Thyroid gland (tissue), 4 donors: ENCODE data around the gene DNM3. TPM values are rescaled to one million over a fixed set of nuclear protein-coding genes. Genes with fewer than 3 reads are reported as not detected.

ENCODE experiments used
- DNase-seq, 2 donors: peaks; one replicate each; pipeline ENCODE4 v3.0.0-alpha.2; 2019
- H3K27ac ChIP-seq, 3 donors: fragments of 200-600 bp; sonication (generic); 1 replicate in 2 of 3; 2 replicates in 1 of 3; pipeline ENCODE4 v1.5.1; 2016 to 2019; ENCODE audit warnings: mild to moderate bottlenecking in 1 of 3, moderate library complexity in 1 of 3
- H3K27me3 ChIP-seq: fragments of 200-600 bp; sonication (generic); one replicate; pipeline ENCODE4 v1.5.1; 2019
- H3K36me3 ChIP-seq, 2 donors: fragments of 200-600 bp; sonication (generic); one replicate each; pipeline ENCODE4 v1.5.1; 2016 to 2019
- H3K4me1 ChIP-seq, 2 donors: fragments of 200-600 bp; sonication (generic); one replicate each; pipeline ENCODE4 v1.5.1; 2017 to 2019
- H3K4me3 ChIP-seq, 3 donors: fragments of 200-600 bp; sonication (generic); replicated peaks in 1 of 3; 1 replicate in 2 of 3; 2 replicates in 1 of 3; pipeline ENCODE4 v1.5.1; 2016; ENCODE audit warnings: mild to moderate bottlenecking in 1 of 3
- H3K9me3 ChIP-seq: fragments of 200-600 bp; sonication (generic); one replicate; pipeline ENCODE4 v1.5.1; 2017
- POLR2A ChIP-seq, 2 donors: fragments of 450-650 bp; IDR thresholded peaks; one replicate each; pipeline ENCODE4 v1.6.1; 2017; ENCODE audit warnings: antibody characterized with exemption in 2 of 2, mild to moderate bottlenecking in 2 of 2, moderate library complexity in 1 of 2
- WGBS, 2 donors: methylation state at CpG; one replicate each; pipeline ENCODE4 v1.1.5; 2017; 5-methylcytosine and 5-hydroxymethylcytosine counted together
- intact Hi-C: fragments of 100-400 bp; cut with DNase I; formaldehyde crosslinking; loops from one replicate; pipeline ENCODE4 v1.15.1; 2023
- total RNA-seq, 4 donors: library from RNA; depleted of rRNA; stranded (reverse); fragments of >200 nt; gene quantifications; one replicate each; pipeline ENCODE4 v1.2.3, GENCODE V29; 2016
- TF ChIP-seq, protein P1 (sequence below), 6 experiments: fragments of 200-600 bp in 3 of 6; fragments of 450-650 bp in 3 of 6; sonication (generic) in 3 of 6; IDR thresholded peaks; one replicate each; pipeline ENCODE4 v1.5.1; 2016 to 2019; ENCODE audit warnings: antibody characterized with exemption in 6 of 6, mild to moderate bottlenecking in 2 of 6, inconsistent platforms in 1 of 6, moderate library complexity in 1 of 6

DNM3 gene
- total RNA-seq, 4 donors from 2014 or later: 9.0 to 13.6 (median 10.8) TPM

DNA sequence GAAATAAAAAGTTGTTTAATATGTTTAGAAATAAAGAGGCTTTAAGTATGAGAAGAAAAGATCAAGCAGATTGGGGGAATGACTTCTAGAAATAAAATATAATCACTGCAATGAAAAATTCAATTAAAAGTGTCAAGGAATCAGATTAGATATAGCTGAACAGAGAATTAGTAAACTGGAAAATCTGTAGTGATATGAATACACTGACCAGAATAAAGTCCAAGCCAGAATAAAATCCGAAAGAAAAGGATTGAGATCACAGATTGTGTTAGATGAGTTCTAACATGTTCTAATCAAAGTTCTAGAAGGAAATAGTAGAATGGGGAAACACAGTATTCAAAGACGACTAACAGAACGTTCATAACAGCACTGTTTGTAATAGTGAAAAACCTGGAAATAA is 506.1 kb downstream of the DNM3 start:
- TF ChIP-seq POLR2A (IDR thresholded peaks at IDR 0.05): no peak
- TF ChIP-seq, protein P1, sequence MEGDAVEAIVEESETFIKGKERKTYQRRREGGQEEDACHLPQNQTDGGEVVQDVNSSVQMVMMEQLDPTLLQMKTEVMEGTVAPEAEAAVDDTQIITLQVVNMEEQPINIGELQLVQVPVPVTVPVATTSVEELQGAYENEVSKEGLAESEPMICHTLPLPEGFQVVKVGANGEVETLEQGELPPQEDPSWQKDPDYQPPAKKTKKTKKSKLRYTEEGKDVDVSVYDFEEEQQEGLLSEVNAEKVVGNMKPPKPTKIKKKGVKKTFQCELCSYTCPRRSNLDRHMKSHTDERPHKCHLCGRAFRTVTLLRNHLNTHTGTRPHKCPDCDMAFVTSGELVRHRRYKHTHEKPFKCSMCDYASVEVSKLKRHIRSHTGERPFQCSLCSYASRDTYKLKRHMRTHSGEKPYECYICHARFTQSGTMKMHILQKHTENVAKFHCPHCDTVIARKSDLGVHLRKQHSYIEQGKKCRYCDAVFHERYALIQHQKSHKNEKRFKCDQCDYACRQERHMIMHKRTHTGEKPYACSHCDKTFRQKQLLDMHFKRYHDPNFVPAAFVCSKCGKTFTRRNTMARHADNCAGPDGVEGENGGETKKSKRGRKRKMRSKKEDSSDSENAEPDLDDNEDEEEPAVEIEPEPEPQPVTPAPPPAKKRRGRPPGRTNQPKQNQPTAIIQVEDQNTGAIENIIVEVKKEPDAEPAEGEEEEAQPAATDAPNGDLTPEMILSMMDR (IDR thresholded peaks at IDR 0.05): no peak
- WGBS, 2 donors: 96 to 98% methylated on average over 3 of the region's 3 CpGs
- DNase-seq: no peak

DNA sequence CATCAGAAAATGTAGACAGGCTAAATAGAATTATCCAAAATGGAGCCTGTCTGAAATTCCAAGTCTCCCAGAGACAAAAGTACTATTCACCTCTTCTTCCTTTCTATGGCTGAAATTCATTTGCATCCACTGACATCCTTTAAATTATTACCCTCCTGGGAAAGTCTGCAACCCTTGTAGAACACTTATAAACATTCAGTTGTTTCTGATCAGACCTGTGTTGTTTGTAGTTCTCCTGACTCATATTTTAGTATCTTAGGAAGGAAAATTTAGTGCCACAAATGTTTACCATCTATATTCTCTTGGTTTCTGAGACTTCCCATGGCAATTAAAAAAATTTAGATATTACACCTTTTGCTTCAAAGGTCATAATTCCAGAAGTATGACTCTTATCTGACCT is 509.6 kb downstream of the DNM3 start:
- TF ChIP-seq, protein P1 (IDR thresholded peaks at IDR 0.05): no peak
- intact Hi-C loops: no loop called here
- peaks cover 19 to 27% of the 10 kb centered on the region in 2 donors for H3K4me1 ChIP-seq
- H3K36me3 ChIP-seq: no peaks in the 10 kb centered on the region
- no peaks in the 10 kb centered on the region for H3K9me3 ChIP-seq
- no peak for DNase-seq
- H3K27ac ChIP-seq: peak overlapping the region; percentile 45 to 84 (median 70)
- H3K4me3 ChIP-seq: no peak overlapping the region
- H3K27me3 ChIP-seq: no peaks in the 10 kb centered on the region

More for the DNA sequence above, 506.1 kb downstream of the DNM3 start:
- Histone ChIP-seq H3K4me3 (no peak overlapping the region), H3K27ac (no peak overlapping the region), H3K36me3 (no peaks in the 10 kb centered on the region), H3K27me3 (no peaks in the 10 kb centered on the region), H3K9me3 (no peaks in the 10 kb centered on the region), H3K4me1 (peaks cover 37 to 45% of the 10 kb centered on the region in 2 donors)
- intact Hi-C loops: no loop called here

DNA sequence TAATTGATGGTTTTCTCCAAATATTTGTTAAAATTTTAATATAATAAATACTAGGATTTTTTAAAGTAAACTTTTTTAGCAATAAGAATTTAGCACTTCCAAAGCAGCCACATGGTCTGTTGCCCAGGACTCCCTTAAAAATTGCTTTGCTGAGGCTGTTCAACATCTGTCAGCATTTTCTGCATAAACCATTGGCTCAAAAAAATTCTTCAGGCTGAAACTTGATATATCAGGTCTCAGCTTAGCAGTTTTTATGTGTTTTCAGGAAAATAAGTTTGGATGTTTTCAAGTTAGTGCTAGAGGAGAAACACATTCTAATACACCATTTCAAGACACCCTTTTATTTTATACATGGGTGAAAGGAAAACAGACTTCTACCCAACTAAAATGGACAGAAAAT is 510.0 kb downstream of the DNM3 start:
- peak overlapping the region; percentile 45 to 84 (median 70) for H3K27ac ChIP-seq
- intact Hi-C loops: no loop called here

GRCh38 chr1:172351754-172352161 is 510.5 kb downstream of the DNM3 start:
- Histone ChIP-seq H3K4me3 (no peak overlapping the region), H3K4me1 (peaks cover 19 to 36% of the 10 kb centered on the region in 2 donors), H3K27me3 (no peaks in the 10 kb centered on the region), H3K9me3 (no peaks in the 10 kb centered on the region), H3K36me3 (no peaks in the 10 kb centered on the region), H3K27ac (peak overlapping the region; percentile 45 to 84 (median 70))
- intact Hi-C loops: no loop called here
- TF ChIP-seq, protein P1 (IDR thresholded peaks at IDR 0.05): no peak
- no peak for TF ChIP-seq POLR2A (IDR thresholded peaks at IDR 0.05)
- peak; percentile 46 to 50 for DNase-seq
- WGBS, 2 donors: 19 to 35% methylated on average over 3 of the region's 3 CpGs

More for the DNA sequence above, 510.0 kb downstream of the DNM3 start:
- TF ChIP-seq POLR2A (IDR thresholded peaks at IDR 0.05): no peak
- TF ChIP-seq, protein P1 (IDR thresholded peaks at IDR 0.05): no peak
- peak in 1 of 2 donors; percentile 18 for DNase-seq
- peaks cover 19 to 32% of the 10 kb centered on the region in 2 donors for H3K4me1 ChIP-seq
- H3K36me3 ChIP-seq: no peaks in the 10 kb centered on the region
- no peaks in the 10 kb centered on the region for H3K9me3 ChIP-seq
- H3K4me3 ChIP-seq: no peak overlapping the region
- H3K27me3 ChIP-seq: no peaks in the 10 kb centered on the region

DNA sequence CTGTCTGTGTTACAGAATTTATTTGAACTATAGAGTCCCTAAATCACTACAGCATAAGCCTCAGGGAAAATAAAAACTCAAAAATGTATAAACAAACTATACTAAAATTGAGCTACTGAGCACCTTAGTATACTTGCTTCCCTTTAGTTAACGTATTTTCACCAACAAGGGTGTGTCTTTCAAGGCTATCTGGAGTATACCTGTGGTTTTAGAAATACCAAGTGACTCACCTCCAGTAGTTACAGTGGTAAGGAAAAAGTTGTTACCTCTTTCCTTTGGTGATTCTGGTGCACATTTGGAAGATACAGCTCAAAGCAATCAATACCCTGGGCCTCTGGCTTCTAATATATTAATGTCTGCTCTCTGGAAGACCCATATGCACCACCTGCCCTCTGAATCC is 511.1 kb downstream of the DNM3 start:
- intact Hi-C loops: no loop called here
- H3K27ac ChIP-seq: peak overlapping the region; percentile 45 to 84 (median 70)
- no peak for DNase-seq
- TF ChIP-seq, protein P1 (IDR thresholded peaks at IDR 0.05): no peak
- TF ChIP-seq POLR2A (IDR thresholded peaks at IDR 0.05): no peak
- 74 to 93% methylated on average over 1 of the region's 1 CpG for WGBS, 2 donors
- no peaks in the 10 kb centered on the region for H3K27me3 ChIP-seq
- H3K36me3 ChIP-seq: no peaks in the 10 kb centered on the region
- H3K4me1 ChIP-seq: peaks cover 19 to 36% of the 10 kb centered on the region in 2 donors
- H3K4me3 ChIP-seq: no peak overlapping the region
- no peaks in the 10 kb centered on the region for H3K9me3 ChIP-seq
